RWPE1 (cell line): ENCODE results near the gene AVL9.
A peak's percentile ranks its signal among the peaks of the same experiment; 100 is the strongest.

Experiments used
- CTCF ChIA-PET: fragments of 350-600 bp; sonication (Branson Sonifier 250); formaldehyde crosslinking; extraction: SDS; loops from one replicate; lab custom pipeline; 2021; lab: Yijun Ruan, JAX
- POLR2A ChIA-PET: fragments of 400-600 bp; formaldehyde crosslinking; extraction: SDS; loops from one replicate; lab custom pipeline; 2020; ENCODE audit warnings: antibody characterized with exemption; ENCODE audit not compliant: low non-redundant PET; lab: Yijun Ruan, JAX
- DNase-seq: peaks from one replicate; pipeline ENCODE4 v3.0.0; 2012; ENCODE audit warnings: low spot score
- H3K27ac ChIP-seq: fragments of 450-650 bp; 2 replicates; pipeline ENCODE4 v1.5.1; 2017
- CTCF ChIP-seq: fragments of 450-650 bp; conservative IDR thresholded peaks from 2 replicates; pipeline ENCODE4 v1.5.1; 2017; ENCODE audit warnings: low read depth, mild to moderate bottlenecking

AVL9 gene

GRCh38 chr7:32476816-32477648 lies 18.3 kb upstream of the AVL9 start:
- ChIA-PET CTCF (no interaction called here), POLR2A (no interaction called here)
- peak; percentile 31 for DNase-seq
- TF ChIP-seq CTCF, result no peak
- no peak overlapping the region for H3K27ac ChIP-seq

- no peak overlapping the region for H3K27ac ChIP-seq
- TF ChIP-seq CTCF, result no peak
- no peak for DNase-seq
- POLR2A ChIA-PET, result no interaction called here
- CTCF ChIA-PET, result no interaction called here
Measured at GRCh38 chr7:32477649-32477980, 17.7 kb upstream of the AVL9 start.

GRCh38 chr7:32479574-32480200 lies 15.6 kb upstream of the AVL9 start:
- peak; percentile 55 for DNase-seq
- POLR2A ChIA-PET, result interaction anchor here (0.9 kb wide), 1 partner anchor 110 kb away, joined by 3 read pairs; no protein-coding TSS in a partner anchor
- H3K27ac ChIP-seq, result no peak overlapping the region
- CTCF ChIA-PET, result interaction anchor here (0.5 to 1.7 kb wide), 9 partner anchors 9 to 275 kb away, joined by 3 to 16 read pairs (median 3); no protein-coding TSS in a partner anchor
- peak; percentile 95 for TF ChIP-seq CTCF

- no peak for TF ChIP-seq CTCF
- ChIA-PET POLR2A (no interaction called here), CTCF (no interaction called here)
- DNase-seq, result no peak
- H3K27ac ChIP-seq, result no peak overlapping the region
Measured at GRCh38 chr7:32481176-32481575, 14.1 kb upstream of the AVL9 start.

GRCh38 chr7:32481921-32482320 lies 13.4 kb upstream of the AVL9 start:
- ChIA-PET POLR2A (no interaction called here), CTCF (no interaction called here)
- H3K27ac ChIP-seq, result no peak overlapping the region
- TF ChIP-seq CTCF, result no peak
- no peak for DNase-seq

- ChIA-PET POLR2A (interaction anchor here (1.0 kb wide), 1 partner anchor 11 kb away, joined by 3 read pairs; no protein-coding TSS in a partner anchor), CTCF (interaction anchor here (0.7 to 1.2 kb wide), 3 partner anchors 55 to 280 kb away, joined by 3 to 7 read pairs (median 5); no protein-coding TSS in a partner anchor)
- DNase-seq, result no peak
- no peak for TF ChIP-seq CTCF
- peak overlapping the region; percentile 82 for H3K27ac ChIP-seq
Measured at GRCh38 chr7:32489788-32490126, 5.5 kb upstream of the AVL9 start.
